Liver (tissue), 9 donors: Measurements from ENCODE around the gene POLN. TPM values are rescaled to one million over a fixed set of nuclear protein-coding genes. Genes with fewer than 3 reads are reported as not detected.
A peak's percentile ranks its signal among the peaks of the same experiment; 100 is the strongest.

Source experiments
- DNase-seq: peaks from one replicate; pipeline ENCODE4 v3.0.0-alpha.2; 2017; ENCODE audit warnings: low spot score
- H3K27ac ChIP-seq, 2 donors: one replicate each; pipeline ENCODE4 v1.7.0; 2013; ENCODE audit warnings: inconsistent platforms in 2 of 2, low read length in 2 of 2, control low read depth in 1 of 2, low read depth in 1 of 2, mild to moderate bottlenecking in 1 of 2
- H3K27me3 ChIP-seq, 4 donors: one replicate each; pipeline versions ENCODE4 v1.6.1 to v1.7.0; 2013; ENCODE audit warnings: low read length in 3 of 4, inconsistent platforms in 1 of 4, mild to moderate bottlenecking in 1 of 4, moderate library complexity in 1 of 4; ENCODE audit not compliant: control insufficient read depth in 4 of 4, insufficient read depth in 4 of 4
- H3K36me3 ChIP-seq, 4 donors: one replicate each; pipeline versions ENCODE4 v1.6.1 to v1.7.0; 2013; ENCODE audit warnings: low read length in 3 of 4, mild to moderate bottlenecking in 3 of 4, low read depth in 1 of 4, moderate library complexity in 1 of 4; ENCODE audit not compliant: control insufficient read depth in 4 of 4, insufficient read depth in 3 of 4
- H3K4me1 ChIP-seq, 4 donors: one replicate each; pipeline versions ENCODE4 v1.6.1 to v1.7.0; 2013; ENCODE audit warnings: low read length in 3 of 4, mild to moderate bottlenecking in 3 of 4, moderate library complexity in 1 of 4; ENCODE audit not compliant: control insufficient read depth in 4 of 4, insufficient read depth in 4 of 4
- H3K4me3 ChIP-seq, 3 donors: one replicate each; pipeline versions ENCODE4 v1.6.1 to v1.7.0; 2013; ENCODE audit warnings: low read length in 3 of 3, control low read depth in 1 of 3, low read depth in 1 of 3, mild to moderate bottlenecking in 1 of 3
- H3K9ac ChIP-seq, 2 donors: one replicate each; pipeline ENCODE4 v1.7.0; 2013; ENCODE audit warnings: low read length in 2 of 2, mild to moderate bottlenecking in 2 of 2, moderate library complexity in 2 of 2, control low read depth in 1 of 2, low read depth in 1 of 2
- H3K9me3 ChIP-seq, 4 donors: one replicate each; pipeline versions ENCODE4 v1.6.1 to v1.7.0; 2013; ENCODE audit warnings: low read length in 3 of 4; ENCODE audit not compliant: control insufficient read depth in 4 of 4
- ATF3 ChIP-seq: IDR thresholded peaks from 2 replicates; pipeline ENCODE4 v1.6.1; 2016; ENCODE audit warnings: antibody characterized with exemption
- CTCF ChIP-seq: fragments of 150-350 bp; IDR thresholded peaks from 2 replicates; pipeline ENCODE4 v1.5.1; 2017; ENCODE audit warnings: improper control_type of control experiment, low read depth, low read length; ENCODE audit not compliant: missing input control
- EGR1 ChIP-seq, 2 donors: IDR thresholded peaks; 2 replicates each; pipeline ENCODE4 v1.6.1; 2016 to 2018; ENCODE audit warnings: antibody characterized with exemption in 2 of 2, low read depth in 2 of 2
- FOXA1 ChIP-seq: IDR thresholded peaks from 2 replicates; pipeline ENCODE4 v1.6.1; 2016; ENCODE audit warnings: antibody characterized with exemption
- GABPA ChIP-seq, 2 donors: IDR thresholded peaks in 1 of 2; conservative IDR thresholded peaks in 1 of 2; 2 replicates each; pipeline ENCODE4 v1.6.1; 2016; ENCODE audit warnings: antibody characterized with exemption in 2 of 2, mild to moderate bottlenecking in 1 of 2, moderate library complexity in 1 of 2
- HNF4A ChIP-seq, 2 donors: conservative IDR thresholded peaks; 2 replicates each; pipeline ENCODE4 v1.6.1; 2016; ENCODE audit warnings: antibody characterized with exemption in 2 of 2, mild to moderate bottlenecking in 2 of 2
- HNF4G ChIP-seq: IDR thresholded peaks from 2 replicates; pipeline ENCODE4 v1.6.1; 2016; ENCODE audit warnings: antibody characterized with exemption
- JUND ChIP-seq, 2 donors: IDR thresholded peaks; 2 replicates each; pipeline ENCODE4 v1.6.1; 2016; ENCODE audit warnings: antibody characterized with exemption in 2 of 2
- MAX ChIP-seq: IDR thresholded peaks from 2 replicates; pipeline ENCODE4 v1.6.1; 2016; ENCODE audit warnings: antibody characterized with exemption
- NR2F2 ChIP-seq: IDR thresholded peaks from 2 replicates; pipeline ENCODE4 v1.6.1; 2016; ENCODE audit warnings: antibody characterized with exemption
- RAD21 ChIP-seq, 2 donors: IDR thresholded peaks; 2 replicates each; pipeline ENCODE4 v1.6.1; 2016; ENCODE audit warnings: antibody characterized with exemption in 2 of 2, mild to moderate bottlenecking in 2 of 2
- REST ChIP-seq: IDR thresholded peaks from 2 replicates; pipeline ENCODE4 v1.6.1; 2016; ENCODE audit warnings: antibody characterized with exemption, mild to moderate bottlenecking
- RXRA ChIP-seq, 2 donors: IDR thresholded peaks; 2 replicates each; pipeline ENCODE4 v1.6.1; 2017 to 2018; ENCODE audit warnings: antibody characterized with exemption in 2 of 2, mild to moderate bottlenecking in 1 of 2
- SP1 ChIP-seq: IDR thresholded peaks from 2 replicates; pipeline ENCODE4 v1.6.1; 2018; ENCODE audit warnings: antibody characterized with exemption, mild to moderate bottlenecking
- TAF1 ChIP-seq: conservative IDR thresholded peaks from 2 replicates; pipeline ENCODE4 v1.6.1; 2016; ENCODE audit warnings: antibody characterized with exemption, mild to moderate bottlenecking
- YY1 ChIP-seq: IDR thresholded peaks from 2 replicates; pipeline ENCODE4 v1.6.1; 2016; ENCODE audit warnings: antibody characterized with exemption, mild to moderate bottlenecking
- WGBS: extraction: QIAGEN DNeasy Blood & Tissue Kit; methylation state at CpG from one replicate; pipeline ENCODE4 v1.1.7; 2013; 5-methylcytosine and 5-hydroxymethylcytosine counted together
- polyA plus RNA-seq, 2 donors: library from polyadenylated mRNA; stranded (reverse) in 1 of 2; unstranded in 1 of 2; fragments of 200-250 nt in 1 of 2; fragments of >200 nt in 1 of 2; fragmentation: Nextera tagmentation in 1 of 2; extraction: Ambion mirVana in 1 of 2; gene quantifications; one replicate each; pipeline versions ENCODE4 v1.2.1 to v1.2.3, GENCODE V29; 2013 to 2015
- total RNA-seq, 2 donors: library from RNA; depleted of rRNA; stranded (reverse); fragments of >200 nt; gene quantifications; one replicate each; pipeline ENCODE4 v1.2.3, GENCODE V29; 2014
- donor health status: healthy.
- donor health status: healthy.
- donor health status: healthy.
- donor health status: healthy.
- donor health status: healthy.

Gene POLN
- total and polyA plus RNA-seq, 4 donors = 0.44 to 2.3 (median 1.4) TPM

- no peak for DNase-seq
- 73% methylated on average over 7 of the region's 7 CpGs for WGBS
- no peak overlapping the region for H3K9ac ChIP-seq
- H3K27ac ChIP-seq = peak overlapping the region in 1 of 2 donors; percentile 46
- no peaks in the 10 kb centered on the region for H3K9me3 ChIP-seq
- H3K36me3 ChIP-seq = peaks cover 2 to 17% (median 8%) of the 10 kb centered on the region in 4 donors
- H3K4me1 ChIP-seq = peaks cover 7 to 14% (median 13%) of the 10 kb centered on the region in 4 donors
- no peak overlapping the region for H3K4me3 ChIP-seq
- no peaks in the 10 kb centered on the region for H3K27me3 ChIP-seq
- TF ChIP-seq YY1 (no peak), HNF4G (no peak)
Measured at GRCh38 chr4:2245057-2245786, 3.3 kb upstream of the POLN start.

- H3K36me3 ChIP-seq = peaks cover 0 to 5% (median 2%) of the 10 kb centered on the region in 4 donors
- DNase-seq = peak; percentile 48
- no peaks in the 10 kb centered on the region for H3K9me3 ChIP-seq
- TF ChIP-seq RAD21 (IDR thresholded peaks at IDR 0.05) = peak in 1 of 2 donors; percentile 56
- no peak for TF ChIP-seq RXRA (IDR thresholded peaks at IDR 0.05)
- no peak for TF ChIP-seq MAX
- TF ChIP-seq CTCF = peak; percentile 6
- TF ChIP-seq JUND (IDR thresholded peaks at IDR 0.05) = no peak
- TF ChIP-seq GABPA (IDR thresholded peaks at IDR 0.05 in 1 of 2, conservative IDR thresholded peaks at IDR 0.05 in 1 of 2) = no peak
- no peak for TF ChIP-seq HNF4G
- TF ChIP-seq SP1 = no peak
- TF ChIP-seq TAF1 = no peak
- no peak for TF ChIP-seq EGR1 (IDR thresholded peaks at IDR 0.05; ENCODE audit: low read depth in 2 of 2)
- no peak for TF ChIP-seq FOXA1
- TF ChIP-seq HNF4A (conservative IDR thresholded peaks at IDR 0.05) = no peak
- peak; percentile 50 for TF ChIP-seq NR2F2
- H3K4me1 ChIP-seq = peaks cover 7 to 26% (median 22%) of the 10 kb centered on the region in 4 donors
- no peak overlapping the region for H3K4me3 ChIP-seq
- no peaks in the 10 kb centered on the region for H3K27me3 ChIP-seq
- WGBS = 60% methylated on average over 5 of the region's 5 CpGs
- H3K27ac ChIP-seq = peak overlapping the region in 1 of 2 donors; percentile 47
- no peak overlapping the region for H3K9ac ChIP-seq
Measured at GRCh38 chr4:2243681-2244380, 1.9 kb upstream of the POLN start.

- Histone ChIP-seq H3K4me1 (peaks cover 4 to 26% (median 22%) of the 10 kb centered on the region in 4 donors), H3K36me3 (peaks cover 0 to 2% (median 0%) of the 10 kb centered on the region in 4 donors), H3K9ac (peak overlapping the region; percentile 75 to 86), H3K9me3 (no peaks in the 10 kb centered on the region), H3K27me3 (no peaks in the 10 kb centered on the region), H3K4me3 (peak overlapping the region; percentile 84 to 94 (median 93)), H3K27ac (peak overlapping the region in 1 of 2 donors; percentile 67)
- no peak for TF ChIP-seq EGR1 (IDR thresholded peaks at IDR 0.05; ENCODE audit: low read depth in 2 of 2)
- no peak for TF ChIP-seq REST
- TF ChIP-seq ATF3 = no peak
- no peak for DNase-seq
- 10% methylated on average over 7 of the region's 7 CpGs for WGBS
Measured at GRCh38 chr4:2241003-2241402, 918 bp downstream of the POLN start.
